Skin of body (tissue), 2 donors: Measurements from ENCODE around the gene ETV7. TPM values are rescaled to one million over a fixed set of nuclear protein-coding genes. Genes with fewer than 3 reads are reported as not detected.

Experiments
- DNase-seq: peaks from one replicate; lab custom pipeline; 2025; lab: John Stamatoyannopoulos, UW
- total RNA-seq: library from RNA; depleted of rRNA; stranded (reverse); fragments of >200 nt; gene quantifications from one replicate; pipeline ENCODE4 v1.2.3, GENCODE V29; 2014

Gene ETV7
- total RNA-seq, 1 donor from 2014 or later = 0.49 TPM

DNA sequence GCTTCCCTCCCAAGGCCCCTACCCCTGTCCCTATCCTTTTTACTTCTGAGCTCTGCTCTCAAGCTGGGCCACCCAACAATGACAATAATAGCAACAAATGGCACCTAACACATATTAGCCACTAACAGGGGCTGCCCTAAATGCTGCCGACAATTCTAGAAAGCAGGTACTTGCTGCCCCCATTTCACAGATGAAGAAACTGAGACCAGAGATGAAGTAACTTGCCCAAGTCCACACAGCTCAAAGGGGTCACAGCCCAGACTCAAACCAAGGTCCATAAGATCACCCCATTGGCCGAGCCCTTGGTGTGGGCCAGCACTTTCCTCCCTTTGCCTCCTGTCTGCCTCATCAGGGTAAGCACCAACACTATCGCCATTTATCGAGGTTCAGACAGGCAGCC is 62.8 kb downstream of the ETV7 start:
- no peak for DNase-seq

- DNase-seq = no peak
These were observed 63.3 kb downstream of the ETV7 start for GRCh38 chr6:36324191-36324590.

GRCh38 chr6:36323062-36323461 is 64.4 kb downstream of the ETV7 start:
- DNase-seq = no peak

GRCh38 chr6:36322591-36322990 is 64.9 kb downstream of the ETV7 start:
- no peak for DNase-seq

DNA sequence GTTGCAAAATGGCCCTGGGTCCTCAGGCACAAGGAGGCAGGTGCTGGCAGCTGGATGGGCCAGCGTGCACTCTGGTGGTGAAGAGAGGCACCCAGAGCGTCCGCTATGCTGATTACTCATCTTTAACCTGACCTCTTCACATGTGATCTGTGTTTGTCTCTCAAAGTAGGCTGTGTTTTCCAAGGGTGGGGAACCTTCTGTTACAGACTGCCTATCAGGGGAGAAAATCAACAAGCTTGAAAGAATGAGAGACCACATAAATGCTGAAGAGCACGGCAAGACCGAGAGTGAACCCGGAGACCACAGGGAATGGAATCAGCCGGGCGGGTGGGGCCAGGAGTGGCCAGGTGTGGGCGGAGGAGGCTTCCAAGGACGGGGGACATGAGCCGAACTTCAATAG is 67.0 kb downstream of the ETV7 start:
- no peak for DNase-seq

DNA sequence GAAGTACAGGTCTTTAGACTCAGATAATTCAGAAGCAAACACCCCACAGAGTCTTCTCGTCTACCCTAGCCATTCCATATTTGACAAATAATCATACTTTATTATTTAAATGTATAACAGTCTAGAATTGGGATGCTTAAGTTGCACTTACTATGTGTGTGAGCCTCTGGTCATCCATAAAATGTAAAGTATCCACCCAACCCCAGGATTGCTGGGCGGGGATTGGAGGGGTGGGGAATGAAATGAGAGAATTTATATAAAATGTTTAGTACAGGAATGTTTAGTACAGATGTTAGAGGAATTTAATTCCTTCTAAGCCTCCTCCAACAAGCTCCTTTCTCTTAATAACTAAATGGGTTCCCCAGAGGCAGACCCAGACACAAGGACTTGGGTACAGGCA is 67.6 kb downstream of the ETV7 start:
- DNase-seq = no peak

DNA sequence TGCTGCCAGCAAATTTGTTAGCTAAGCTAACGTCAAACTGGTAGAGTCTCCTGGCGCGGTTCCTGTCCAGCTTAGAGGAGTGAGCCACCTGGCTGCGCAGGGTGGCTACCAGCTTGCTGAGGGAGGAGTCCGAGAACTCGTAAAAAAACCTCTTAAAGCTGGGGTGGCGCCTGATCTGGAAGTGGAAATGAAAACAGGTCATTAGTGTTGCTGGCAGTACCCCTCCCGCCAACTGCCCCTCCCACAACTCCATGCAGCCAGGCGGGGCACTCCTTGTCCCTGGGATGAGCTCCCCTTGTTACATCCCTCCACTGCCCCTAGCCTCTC is 68.1 kb downstream of the ETV7 start:
- no peak for DNase-seq

DNA sequence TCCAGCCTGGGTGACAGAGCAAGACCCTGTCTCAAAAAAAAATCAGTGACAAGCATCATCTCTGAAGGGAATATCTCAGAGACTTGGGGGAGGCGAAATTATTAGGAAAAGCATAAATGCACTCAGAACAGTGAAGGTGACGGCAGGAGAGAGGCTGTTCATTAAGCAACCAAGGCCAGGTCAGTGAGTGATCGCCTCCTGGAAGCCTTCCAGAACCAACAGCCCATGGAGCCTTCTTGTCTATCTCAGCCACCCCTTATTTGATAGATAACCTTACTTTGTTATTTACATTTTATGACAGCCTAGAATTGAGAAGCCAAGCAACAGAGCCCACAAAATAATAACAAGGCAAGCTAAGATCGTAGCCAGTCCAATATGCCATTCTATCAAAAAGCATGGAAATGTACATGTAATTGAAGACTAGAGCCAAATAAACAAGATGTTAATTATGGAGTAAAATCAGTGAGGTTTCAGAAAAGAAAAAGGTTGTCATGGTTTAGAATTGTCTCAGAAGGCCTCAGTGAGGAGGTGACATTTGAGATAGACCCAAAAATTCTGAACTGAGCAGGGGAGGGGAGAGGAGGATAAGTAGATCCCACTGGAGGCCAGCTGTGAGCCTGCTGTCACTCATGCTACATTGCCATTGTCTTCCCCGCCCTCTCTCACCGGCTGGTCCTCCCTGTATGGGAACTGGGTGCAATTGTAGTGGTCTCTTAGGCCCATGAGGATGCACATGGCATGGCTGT is 68.6 kb downstream of the ETV7 start:
- no peak for DNase-seq

- DNase-seq = no peak
These were observed 69.8 kb downstream of the ETV7 start for GRCh38 chr6:36317623-36318022.

Other genes with a start within 250 kb of the ETV7 start
- 15.9 TPM for gene BRPF3, start 190.9 kb downstream of the ETV7 start, total RNA-seq
- 4.2 TPM for gene PNPLA1, start 117.6 kb downstream of the ETV7 start, total RNA-seq
- 0.10 TPM for gene BNIP5, start 50.8 kb downstream of the ETV7 start, total RNA-seq
- not detected for gene PXT1, start 55.2 kb upstream of the ETV7 start, total RNA-seq
- gene KCTD20, start 55.3 kb upstream of the ETV7 start, total RNA-seq = 75.7 TPM
- gene STK38, start 159.8 kb upstream of the ETV7 start, total RNA-seq = 26.1 TPM
- 147 TPM for gene SRSF3, start 206.7 kb upstream of the ETV7 start, total RNA-seq